ENCODE measurements around the gene OTOP3.

DNA sequence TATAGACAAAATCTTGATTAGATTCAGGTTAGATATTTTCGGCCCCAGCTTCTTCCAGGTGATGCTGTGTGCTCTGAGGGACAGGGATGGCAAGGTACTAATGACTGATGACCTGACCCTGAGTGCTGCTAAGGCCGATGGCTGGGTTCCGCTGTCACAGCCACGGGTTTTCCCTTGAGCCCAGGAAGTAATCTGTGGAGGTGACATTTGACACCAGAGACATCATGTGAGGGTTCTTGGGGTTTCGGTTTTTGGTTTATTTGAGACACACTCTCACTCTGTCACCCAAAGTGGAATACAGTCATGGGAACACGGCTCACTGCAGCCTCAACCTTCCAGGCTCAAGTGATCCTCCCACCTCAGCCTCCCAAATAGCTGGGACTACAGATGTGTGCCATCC is 9.8 kb downstream of the OTOP3 start:
- TF ChIP-seq, protein P1, sequence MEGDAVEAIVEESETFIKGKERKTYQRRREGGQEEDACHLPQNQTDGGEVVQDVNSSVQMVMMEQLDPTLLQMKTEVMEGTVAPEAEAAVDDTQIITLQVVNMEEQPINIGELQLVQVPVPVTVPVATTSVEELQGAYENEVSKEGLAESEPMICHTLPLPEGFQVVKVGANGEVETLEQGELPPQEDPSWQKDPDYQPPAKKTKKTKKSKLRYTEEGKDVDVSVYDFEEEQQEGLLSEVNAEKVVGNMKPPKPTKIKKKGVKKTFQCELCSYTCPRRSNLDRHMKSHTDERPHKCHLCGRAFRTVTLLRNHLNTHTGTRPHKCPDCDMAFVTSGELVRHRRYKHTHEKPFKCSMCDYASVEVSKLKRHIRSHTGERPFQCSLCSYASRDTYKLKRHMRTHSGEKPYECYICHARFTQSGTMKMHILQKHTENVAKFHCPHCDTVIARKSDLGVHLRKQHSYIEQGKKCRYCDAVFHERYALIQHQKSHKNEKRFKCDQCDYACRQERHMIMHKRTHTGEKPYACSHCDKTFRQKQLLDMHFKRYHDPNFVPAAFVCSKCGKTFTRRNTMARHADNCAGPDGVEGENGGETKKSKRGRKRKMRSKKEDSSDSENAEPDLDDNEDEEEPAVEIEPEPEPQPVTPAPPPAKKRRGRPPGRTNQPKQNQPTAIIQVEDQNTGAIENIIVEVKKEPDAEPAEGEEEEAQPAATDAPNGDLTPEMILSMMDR (IDR thresholded peaks at IDR 0.05), result no peak
- TF ChIP-seq POLR2A (IDR thresholded peaks at IDR 0.05), result no peak

Measured in body of pancreas (tissue), 4 donors.